Measurements from ENCODE around the gene LHB.

DNA sequence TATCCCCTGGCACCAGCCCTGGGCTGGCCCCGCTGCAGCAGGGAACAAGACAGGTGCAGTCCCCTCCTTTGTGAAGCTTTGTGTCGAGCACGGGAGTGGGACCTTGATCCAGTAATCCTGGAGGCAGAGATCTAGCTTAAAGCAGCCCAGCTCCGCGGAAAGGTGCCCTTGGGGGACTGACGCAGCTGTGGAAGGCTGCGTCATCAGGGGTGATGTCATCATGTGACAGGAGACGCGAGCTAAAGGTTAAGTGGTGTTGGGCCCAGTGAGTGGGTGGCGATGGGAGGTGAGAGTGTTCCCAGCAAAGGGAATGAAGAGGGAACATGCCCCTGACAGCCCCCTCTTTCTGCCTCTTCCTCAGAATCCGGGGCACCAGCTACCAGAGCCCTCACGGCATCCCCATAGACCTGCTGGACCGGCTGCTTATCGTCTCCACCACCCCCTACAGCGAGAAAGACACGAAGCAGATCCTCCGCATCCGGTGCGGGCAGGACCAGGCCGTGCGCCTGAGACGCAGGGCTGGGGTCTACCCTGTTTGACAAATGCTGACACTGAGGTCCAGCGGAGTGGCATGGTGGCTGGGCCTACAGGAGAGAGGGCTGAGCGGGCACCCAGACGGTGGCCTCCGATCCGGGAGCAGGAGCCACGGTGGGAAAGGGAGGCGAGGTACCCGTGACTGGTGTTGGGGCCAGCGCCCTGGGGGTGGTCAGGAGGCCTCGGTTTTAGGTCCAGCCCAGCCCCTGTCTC, 2.6 kb downstream of the LHB start:
- TF ChIP-seq, protein P1, sequence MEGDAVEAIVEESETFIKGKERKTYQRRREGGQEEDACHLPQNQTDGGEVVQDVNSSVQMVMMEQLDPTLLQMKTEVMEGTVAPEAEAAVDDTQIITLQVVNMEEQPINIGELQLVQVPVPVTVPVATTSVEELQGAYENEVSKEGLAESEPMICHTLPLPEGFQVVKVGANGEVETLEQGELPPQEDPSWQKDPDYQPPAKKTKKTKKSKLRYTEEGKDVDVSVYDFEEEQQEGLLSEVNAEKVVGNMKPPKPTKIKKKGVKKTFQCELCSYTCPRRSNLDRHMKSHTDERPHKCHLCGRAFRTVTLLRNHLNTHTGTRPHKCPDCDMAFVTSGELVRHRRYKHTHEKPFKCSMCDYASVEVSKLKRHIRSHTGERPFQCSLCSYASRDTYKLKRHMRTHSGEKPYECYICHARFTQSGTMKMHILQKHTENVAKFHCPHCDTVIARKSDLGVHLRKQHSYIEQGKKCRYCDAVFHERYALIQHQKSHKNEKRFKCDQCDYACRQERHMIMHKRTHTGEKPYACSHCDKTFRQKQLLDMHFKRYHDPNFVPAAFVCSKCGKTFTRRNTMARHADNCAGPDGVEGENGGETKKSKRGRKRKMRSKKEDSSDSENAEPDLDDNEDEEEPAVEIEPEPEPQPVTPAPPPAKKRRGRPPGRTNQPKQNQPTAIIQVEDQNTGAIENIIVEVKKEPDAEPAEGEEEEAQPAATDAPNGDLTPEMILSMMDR (optimal IDR thresholded peaks at IDR 0.05 in 1 of 3, IDR thresholded peaks at IDR 0.05 in 1 of 3, conservative IDR thresholded peaks at IDR 0.05 in 1 of 3; ENCODE audit: extremely low read depth in 1 of 3, insufficient read depth in 2 of 3, low read length in 3 of 3) = no peak
- TF ChIP-seq EZH2 (IDR thresholded peaks at IDR 0.05; ENCODE audit: low read length) = no peak

Data from keratinocyte (primary cell).